PC-9 (cell line): Measurements from ENCODE around the gene MTHFD1L. TPM values are rescaled to one million over a fixed set of nuclear protein-coding genes. Genes with fewer than 3 reads are reported as not detected.

Experiments used
- BruUV-seq: library from RNA; stranded (reverse); fragments of 400-500 nt; replicated peaks from 2 replicates; lab custom pipeline; 2021; lab: Mats Ljungman, UMichigan
- CTCF ChIA-PET: fragments of 300-600 bp; sonication (Branson Sonifier 250); formaldehyde crosslinking; loops from one replicate; lab custom pipeline; 2022; ENCODE audit warnings: antibody characterized with exemption; lab: Charles Lee
- POLR2A ChIA-PET: fragments of 300-600 bp; sonication (Branson Sonifier 250); formaldehyde crosslinking; loops from one replicate; lab custom pipeline; 2022; ENCODE audit warnings: antibody characterized with exemption; ENCODE audit not compliant: unreplicated experiment; lab: Charles Lee
- DNase-seq, 2 experiments: peaks; one replicate each; pipeline versions ENCODE4 v3.0.0 to v3.0.0-alpha.2; 2015 to 2022; ENCODE audit warnings: mixed read lengths in 1 of 2
- H2AFZ ChIP-seq: fragments of 200-600 bp; sonication (generic); 2 replicates; pipeline ENCODE4 v1.8.1; 2017; ENCODE audit warnings: antibody characterized with exemption
- H3F3A ChIP-seq: fragments of 200-600 bp; sonication (generic); 2 replicates; pipeline ENCODE4 v1.8.1; 2017; ENCODE audit warnings: antibody characterized with exemption, mild to moderate bottlenecking, low read depth; ENCODE audit not compliant: insufficient read depth
- H3K27ac ChIP-seq: fragments of 200-600 bp; sonication (generic); 2 replicates; pipeline ENCODE4 v1.6.1; 2016; ENCODE audit warnings: mixed run types
- H3K27me3 ChIP-seq: fragments of 200-600 bp; sonication (generic); 2 replicates; pipeline ENCODE4 v1.6.1; 2016; ENCODE audit warnings: low read depth, mixed run types; ENCODE audit not compliant: insufficient read depth
- H3K36me3 ChIP-seq: fragments of 200-600 bp; sonication (generic); 2 replicates; pipeline ENCODE4 v1.6.1; 2016; ENCODE audit warnings: low read depth, mixed run types
- H3K4me1 ChIP-seq: fragments of 200-600 bp; sonication (generic); replicated peaks from 2 replicates; pipeline ENCODE4 v1.6.1; 2016; ENCODE audit warnings: mixed run types; ENCODE audit not compliant: insufficient read depth
- H3K4me2 ChIP-seq: fragments of 200-600 bp; sonication (generic); 2 replicates; pipeline ENCODE4 v1.6.1; 2017; ENCODE audit warnings: mixed run types
- H3K4me3 ChIP-seq: fragments of 200-600 bp; sonication (generic); 2 replicates; pipeline ENCODE4 v1.6.1; 2016; ENCODE audit warnings: mixed run types
- H3K79me2 ChIP-seq: fragments of 200-600 bp; sonication (generic); 2 replicates; pipeline ENCODE4 v1.6.1; 2017; ENCODE audit warnings: low read depth, mixed run types
- H3K9me2 ChIP-seq: fragments of 200-600 bp; sonication (generic); 2 replicates; pipeline ENCODE4 v1.8.1; 2017; ENCODE audit warnings: mild to moderate bottlenecking; ENCODE audit not compliant: insufficient read depth
- H3K9me3 ChIP-seq: fragments of 200-600 bp; sonication (generic); 2 replicates; pipeline ENCODE4 v1.8.1; 2016; ENCODE audit warnings: low read depth; ENCODE audit not compliant: insufficient read depth
- H4K20me1 ChIP-seq: fragments of 200-600 bp; sonication (generic); 2 replicates; pipeline ENCODE4 v1.8.1; 2017; ENCODE audit not compliant: insufficient read depth
- EZH2 ChIP-seq: fragments of 200-600 bp; sonication (generic); IDR thresholded peaks from 2 replicates; pipeline ENCODE4 v1.8.0; 2017; ENCODE audit warnings: antibody characterized with exemption, low read depth
- intact Hi-C: fragments of 100-400 bp; cut with micrococcal nuclease; formaldehyde crosslinking; loops from one replicate; pipeline ENCODE4 v1.10.0; 2022; ENCODE audit not compliant: unreplicated experiment
- total RNA-seq: library from RNA; stranded (reverse); gene quantifications from 2 replicates; pipeline ENCODE4 v1.2.3, GENCODE V29; 2021
- TF ChIP-seq, protein P1 (sequence below): fragments of 200-600 bp; sonication (generic); conservative IDR thresholded peaks from 2 replicates; pipeline ENCODE4 v1.6.1; 2017; ENCODE audit warnings: mixed run types, antibody characterized with exemption, mild to moderate bottlenecking, moderate library complexity

The MTHFD1L gene
- total RNA-seq, 1 experiment from 2014 or later, result 53.3 TPM

DNA sequence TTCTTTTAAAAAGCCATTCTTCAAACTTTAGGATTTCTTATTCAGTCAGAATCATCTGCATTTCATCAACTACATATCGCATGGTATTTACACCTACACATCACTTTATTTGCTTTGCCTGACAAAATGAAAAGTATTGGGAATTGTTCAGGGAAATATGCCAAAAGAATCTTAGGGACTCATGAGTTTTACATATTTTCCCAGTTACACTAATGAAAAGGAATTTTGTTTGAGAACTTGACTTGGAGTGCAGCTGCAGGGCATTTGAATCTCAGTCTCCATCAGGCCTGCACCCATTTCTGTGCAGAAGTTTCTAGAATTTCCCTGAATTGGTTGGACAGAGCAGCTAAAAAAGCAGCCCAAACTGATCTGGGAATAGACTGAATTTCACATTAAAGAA, 65.3 kb downstream of the MTHFD1L start:
- peaks cover 3% of the 10 kb centered on the region; the same call in 1 of the 2 replicates for H3F3A ChIP-seq
- no peak for DNase-seq
- H3K4me1 ChIP-seq, result no peaks in the 10 kb centered on the region
- no peaks in the 10 kb centered on the region for H3K9me2 ChIP-seq
- no peak overlapping the region for H2AFZ ChIP-seq
- no TSS peak for BruUV-seq
- no peak overlapping the region for H3K27ac ChIP-seq
- peaks cover 12% of the 10 kb centered on the region for H3K36me3 ChIP-seq
- H3K79me2 ChIP-seq, result no peaks in the 10 kb centered on the region
- H3K27me3 ChIP-seq, result no peaks in the 10 kb centered on the region
- TF ChIP-seq, protein P1, sequence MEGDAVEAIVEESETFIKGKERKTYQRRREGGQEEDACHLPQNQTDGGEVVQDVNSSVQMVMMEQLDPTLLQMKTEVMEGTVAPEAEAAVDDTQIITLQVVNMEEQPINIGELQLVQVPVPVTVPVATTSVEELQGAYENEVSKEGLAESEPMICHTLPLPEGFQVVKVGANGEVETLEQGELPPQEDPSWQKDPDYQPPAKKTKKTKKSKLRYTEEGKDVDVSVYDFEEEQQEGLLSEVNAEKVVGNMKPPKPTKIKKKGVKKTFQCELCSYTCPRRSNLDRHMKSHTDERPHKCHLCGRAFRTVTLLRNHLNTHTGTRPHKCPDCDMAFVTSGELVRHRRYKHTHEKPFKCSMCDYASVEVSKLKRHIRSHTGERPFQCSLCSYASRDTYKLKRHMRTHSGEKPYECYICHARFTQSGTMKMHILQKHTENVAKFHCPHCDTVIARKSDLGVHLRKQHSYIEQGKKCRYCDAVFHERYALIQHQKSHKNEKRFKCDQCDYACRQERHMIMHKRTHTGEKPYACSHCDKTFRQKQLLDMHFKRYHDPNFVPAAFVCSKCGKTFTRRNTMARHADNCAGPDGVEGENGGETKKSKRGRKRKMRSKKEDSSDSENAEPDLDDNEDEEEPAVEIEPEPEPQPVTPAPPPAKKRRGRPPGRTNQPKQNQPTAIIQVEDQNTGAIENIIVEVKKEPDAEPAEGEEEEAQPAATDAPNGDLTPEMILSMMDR, result no peak
- H3K9me3 ChIP-seq, result no peaks in the 10 kb centered on the region
- intact Hi-C loops, result no loop called here
- no peaks in the 10 kb centered on the region; the same call in none of the 2 replicates for H4K20me1 ChIP-seq
- no peak overlapping the region for H3K4me2 ChIP-seq
- ChIA-PET POLR2A (no interaction called here), CTCF (no interaction called here)
- H3K4me3 ChIP-seq, result no peak overlapping the region

DNA sequence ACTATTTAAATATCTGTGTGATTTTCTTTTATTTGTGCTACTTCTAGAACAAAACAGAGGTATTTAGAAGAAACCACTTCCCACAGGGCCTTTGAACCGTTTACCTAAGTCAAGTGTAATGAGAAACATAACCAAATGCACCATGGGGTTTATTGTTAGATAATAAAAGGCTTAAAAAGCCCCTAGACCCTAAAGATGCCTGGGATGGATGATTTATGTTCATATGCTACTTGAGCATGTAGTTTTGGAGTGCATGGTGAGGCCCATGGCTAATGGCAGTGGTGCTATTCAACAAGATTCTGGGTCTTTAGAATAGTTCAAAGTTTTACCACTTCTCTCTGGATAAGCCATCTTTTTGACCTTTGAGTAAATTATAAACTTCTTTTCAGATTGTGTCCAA, 65.9 kb downstream of the MTHFD1L start:
- intact Hi-C loops, result no loop called here
- H3K36me3 ChIP-seq, result peaks cover 7% of the 10 kb centered on the region
- H3K27ac ChIP-seq, result no peak overlapping the region
- H3K4me2 ChIP-seq, result no peak overlapping the region
- H3K9me3 ChIP-seq, result no peaks in the 10 kb centered on the region
- CTCF ChIA-PET, result no interaction called here
- no peaks in the 10 kb centered on the region for H3K27me3 ChIP-seq
- TF ChIP-seq EZH2, result no peak
- TF ChIP-seq, protein P1, result no peak
- H3K9me2 ChIP-seq, result no peaks in the 10 kb centered on the region
- no peak overlapping the region for H2AFZ ChIP-seq
- no peak overlapping the region for H3K4me3 ChIP-seq
- no peaks in the 10 kb centered on the region for H3K4me1 ChIP-seq
- no peaks in the 10 kb centered on the region for H3K79me2 ChIP-seq
- DNase-seq, result no peak
- POLR2A ChIA-PET, result no interaction called here
- H4K20me1 ChIP-seq, result no peaks in the 10 kb centered on the region; the same call in none of the 2 replicates
- BruUV-seq, result no TSS peak
- peaks cover 3% of the 10 kb centered on the region; the same call in 1 of the 2 replicates for H3F3A ChIP-seq

DNA sequence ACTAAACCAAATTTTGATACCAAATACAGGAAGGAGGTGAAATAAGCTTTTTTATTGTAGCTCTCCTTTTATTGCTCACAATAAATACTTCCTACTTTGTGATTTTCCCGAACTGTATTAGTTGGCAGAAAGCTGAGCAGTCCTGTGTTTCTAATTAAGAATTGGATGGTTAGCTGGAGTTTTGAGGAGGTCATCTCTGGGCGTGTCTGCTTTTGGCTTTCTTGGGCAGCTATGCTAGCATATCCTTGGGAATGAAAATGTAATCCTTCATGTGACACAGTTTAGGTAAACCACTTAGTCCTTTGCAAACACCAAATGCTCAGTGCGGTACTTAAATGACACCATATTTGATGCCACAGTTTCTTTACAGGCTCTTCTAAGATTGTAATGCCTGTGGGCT, 67.5 kb downstream of the MTHFD1L start:
- Histone ChIP-seq H3K4me3 (no peak overlapping the region), H3K4me1 (no peaks in the 10 kb centered on the region), H3K4me2 (no peak overlapping the region), H2AFZ (no peak overlapping the region), H3K36me3 (peaks cover 7% of the 10 kb centered on the region), H3K27ac (no peak overlapping the region), H3F3A (peaks cover 3% of the 10 kb centered on the region; the same call in 1 of the 2 replicates), H3K9me3 (no peaks in the 10 kb centered on the region), H3K9me2 (no peaks in the 10 kb centered on the region), H4K20me1 (no peaks in the 10 kb centered on the region; the same call in none of the 2 replicates), H3K79me2 (no peaks in the 10 kb centered on the region), H3K27me3 (no peaks in the 10 kb centered on the region)
- CTCF ChIA-PET, result no interaction called here
- no TSS peak for BruUV-seq
- POLR2A ChIA-PET, result no interaction called here
- no peak for DNase-seq
- intact Hi-C loops, result no loop called here
- TF ChIP-seq, protein P1, result no peak
- TF ChIP-seq EZH2, result no peak
